ENCODE data around the gene BLM. TPM values are rescaled to one million over a fixed set of nuclear protein-coding genes. Genes with fewer than 3 reads are reported as not detected.

BLM gene
- total RNA-seq, 4 donors from 2014 or later: 1.7 to 13.2 (median 4.2) TPM

DNA sequence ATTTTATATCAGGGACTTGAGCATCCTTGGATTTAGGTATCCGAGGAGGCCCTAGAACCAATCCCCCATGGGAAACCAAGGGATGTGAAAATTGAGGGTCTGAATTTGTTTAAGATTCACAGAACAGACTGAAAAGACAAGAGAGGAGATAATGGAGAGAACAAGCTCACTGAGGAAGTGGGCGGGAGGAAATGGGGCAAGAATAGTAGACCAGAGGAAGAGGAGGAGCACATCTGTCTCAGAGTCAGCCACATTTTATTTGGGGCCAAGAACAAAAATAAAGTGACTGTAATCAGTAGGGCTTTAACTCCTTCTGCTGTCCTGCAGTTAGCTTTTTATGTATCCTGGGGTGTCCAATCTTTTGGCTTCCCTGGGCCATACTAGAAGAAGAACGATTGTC is 63.8 kb downstream of the BLM start:
- TF ChIP-seq, protein P1, sequence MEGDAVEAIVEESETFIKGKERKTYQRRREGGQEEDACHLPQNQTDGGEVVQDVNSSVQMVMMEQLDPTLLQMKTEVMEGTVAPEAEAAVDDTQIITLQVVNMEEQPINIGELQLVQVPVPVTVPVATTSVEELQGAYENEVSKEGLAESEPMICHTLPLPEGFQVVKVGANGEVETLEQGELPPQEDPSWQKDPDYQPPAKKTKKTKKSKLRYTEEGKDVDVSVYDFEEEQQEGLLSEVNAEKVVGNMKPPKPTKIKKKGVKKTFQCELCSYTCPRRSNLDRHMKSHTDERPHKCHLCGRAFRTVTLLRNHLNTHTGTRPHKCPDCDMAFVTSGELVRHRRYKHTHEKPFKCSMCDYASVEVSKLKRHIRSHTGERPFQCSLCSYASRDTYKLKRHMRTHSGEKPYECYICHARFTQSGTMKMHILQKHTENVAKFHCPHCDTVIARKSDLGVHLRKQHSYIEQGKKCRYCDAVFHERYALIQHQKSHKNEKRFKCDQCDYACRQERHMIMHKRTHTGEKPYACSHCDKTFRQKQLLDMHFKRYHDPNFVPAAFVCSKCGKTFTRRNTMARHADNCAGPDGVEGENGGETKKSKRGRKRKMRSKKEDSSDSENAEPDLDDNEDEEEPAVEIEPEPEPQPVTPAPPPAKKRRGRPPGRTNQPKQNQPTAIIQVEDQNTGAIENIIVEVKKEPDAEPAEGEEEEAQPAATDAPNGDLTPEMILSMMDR (IDR thresholded peaks at IDR 0.05): no peak
- no peak for ATAC-seq (ENCODE audit: low FRiP score)
- DNase-seq (ENCODE audit: low spot score): no peak

DNA sequence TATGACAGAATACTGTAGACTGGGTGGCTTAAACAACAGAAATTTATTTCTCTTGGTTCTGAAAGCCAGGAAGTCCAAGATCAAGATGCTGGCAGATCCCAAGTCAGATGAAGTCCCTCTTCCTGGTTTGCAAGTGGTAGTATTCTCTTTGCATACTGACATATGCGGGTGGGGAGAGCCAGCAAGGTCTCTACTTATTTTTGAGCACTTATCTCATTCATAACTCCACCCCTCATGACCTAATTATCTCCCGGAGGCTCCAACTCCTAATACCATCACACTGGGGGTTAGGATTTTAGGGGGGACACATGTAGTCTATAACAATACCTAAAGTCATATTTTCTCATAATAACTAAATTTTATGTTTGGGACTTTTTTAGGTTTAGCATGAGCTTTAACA is 65.3 kb downstream of the BLM start:
- TF ChIP-seq, protein P1 (IDR thresholded peaks at IDR 0.05): no peak
- DNase-seq (ENCODE audit: low spot score) (no peak), ATAC-seq (ENCODE audit: low FRiP score) (no peak)

DNA sequence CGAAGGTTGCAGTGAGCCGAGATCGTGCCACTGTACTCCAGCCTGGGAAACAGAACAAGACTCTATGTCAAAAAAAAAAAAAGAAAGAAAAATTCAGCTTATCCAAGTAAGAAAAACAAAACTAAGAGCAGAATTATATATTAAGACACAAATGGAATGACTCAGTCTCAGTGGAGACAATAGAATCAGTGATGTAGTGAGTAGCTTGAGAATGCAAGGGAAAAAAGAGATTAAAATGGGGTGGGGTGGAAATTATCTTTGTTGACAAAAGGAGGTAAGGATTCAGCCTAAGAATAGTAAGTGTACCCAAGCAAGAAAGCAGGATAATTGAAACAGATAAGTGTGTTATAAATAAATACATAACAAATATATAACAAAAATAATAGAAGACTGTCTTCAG is 70.7 kb downstream of the BLM start:
- DNase-seq (ENCODE audit: low spot score): no peak
- ATAC-seq (ENCODE audit: low FRiP score): no peak
- TF ChIP-seq, protein P1 (IDR thresholded peaks at IDR 0.05): no peak

DNA sequence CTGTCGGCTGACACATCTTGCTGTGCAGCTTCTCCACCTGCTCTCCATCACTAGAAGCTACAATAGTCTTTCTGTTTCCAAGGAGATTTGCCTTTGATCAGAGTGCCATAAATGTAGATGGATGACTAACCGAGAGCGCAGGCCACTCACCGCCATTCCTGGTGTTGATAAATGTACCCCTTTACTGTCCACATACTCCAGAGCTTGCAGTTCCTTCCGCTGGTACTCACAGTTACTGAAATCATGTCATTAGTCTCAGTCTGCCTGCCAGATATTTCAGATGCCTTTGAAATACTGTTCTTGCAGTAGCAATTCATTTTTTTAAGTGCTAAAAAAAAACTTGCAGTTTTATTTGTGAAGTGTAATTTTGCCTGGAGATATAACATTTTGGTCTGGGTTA is 72.3 kb downstream of the BLM start:
- TF ChIP-seq, protein P1 (IDR thresholded peaks at IDR 0.05): no peak
- no peak for ATAC-seq (ENCODE audit: low FRiP score)
- no peak for DNase-seq (ENCODE audit: low spot score)

DNA sequence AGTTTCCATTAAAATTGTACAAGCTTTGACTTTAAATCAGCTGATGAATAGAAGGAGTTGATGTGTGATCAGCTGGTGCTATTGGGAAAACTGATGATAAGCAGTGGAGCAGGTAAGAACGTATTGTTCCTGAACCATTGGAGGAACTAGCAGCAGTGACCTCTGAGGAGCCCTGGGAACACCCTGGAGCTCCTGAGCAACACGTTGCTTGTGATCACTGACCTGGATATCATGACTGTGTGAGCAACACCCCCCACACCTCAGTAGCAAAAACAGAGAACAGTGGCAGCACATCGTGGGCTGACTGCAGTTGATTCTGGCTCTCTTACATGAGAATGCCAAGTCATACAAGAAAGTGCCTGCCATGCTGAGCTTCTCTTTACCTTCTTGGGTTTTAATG is 72.9 kb downstream of the BLM start:
- DNase-seq (ENCODE audit: low spot score): no peak
- ATAC-seq (ENCODE audit: low FRiP score): no peak
- TF ChIP-seq, protein P1 (IDR thresholded peaks at IDR 0.05): no peak

DNA sequence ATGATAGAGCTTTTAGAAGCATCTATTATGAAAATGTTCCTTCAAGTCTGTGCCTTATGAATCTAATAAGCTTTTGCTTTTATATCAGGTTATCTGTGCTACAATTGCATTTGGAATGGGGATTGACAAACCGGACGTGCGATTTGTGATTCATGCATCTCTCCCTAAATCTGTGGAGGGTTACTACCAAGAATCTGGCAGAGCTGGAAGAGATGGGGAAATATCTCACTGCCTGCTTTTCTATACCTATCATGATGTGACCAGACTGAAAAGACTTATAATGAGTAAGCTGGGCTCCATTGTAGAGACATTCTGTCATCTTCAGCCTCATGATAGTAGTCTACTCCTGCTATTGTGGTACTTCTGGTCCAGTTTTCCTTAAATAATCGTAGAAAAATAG is 73.4 kb downstream of the BLM start:
- TF ChIP-seq, protein P1 (IDR thresholded peaks at IDR 0.05): no peak
- DNase-seq (ENCODE audit: low spot score) (no peak), ATAC-seq (ENCODE audit: low FRiP score) (no peak)

DNA sequence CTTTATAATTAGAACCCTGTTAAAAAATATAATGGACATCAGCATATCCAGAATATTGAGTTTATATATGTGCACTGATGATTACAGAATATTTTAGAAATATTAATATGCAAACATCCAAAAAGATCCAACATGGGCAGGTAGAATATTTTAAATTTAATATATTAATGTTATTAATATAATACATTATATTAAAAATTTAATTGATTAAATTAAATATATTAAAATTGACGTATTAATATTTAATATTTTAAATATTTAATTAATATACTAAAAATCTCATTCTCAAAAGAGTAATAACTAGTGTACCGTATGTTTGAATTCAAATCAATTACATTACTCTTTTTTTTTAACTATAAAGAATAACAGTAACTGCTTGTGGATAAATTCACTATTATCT is 77.4 kb downstream of the BLM start:
- DNase-seq (ENCODE audit: low spot score): no peak
- TF ChIP-seq, protein P1 (IDR thresholded peaks at IDR 0.05): no peak
- no peak for ATAC-seq (ENCODE audit: low FRiP score)

Measured in omental fat pad (tissue), 4 donors.